Measurements from ENCODE around the gene VKORC1L1. TPM values are rescaled to one million over a fixed set of nuclear protein-coding genes. Genes with fewer than 3 reads are reported as not detected.

The VKORC1L1 gene
- total and polyA plus RNA-seq, 12 donors = 3.7 to 47.7 (median 12.0) TPM

DNA sequence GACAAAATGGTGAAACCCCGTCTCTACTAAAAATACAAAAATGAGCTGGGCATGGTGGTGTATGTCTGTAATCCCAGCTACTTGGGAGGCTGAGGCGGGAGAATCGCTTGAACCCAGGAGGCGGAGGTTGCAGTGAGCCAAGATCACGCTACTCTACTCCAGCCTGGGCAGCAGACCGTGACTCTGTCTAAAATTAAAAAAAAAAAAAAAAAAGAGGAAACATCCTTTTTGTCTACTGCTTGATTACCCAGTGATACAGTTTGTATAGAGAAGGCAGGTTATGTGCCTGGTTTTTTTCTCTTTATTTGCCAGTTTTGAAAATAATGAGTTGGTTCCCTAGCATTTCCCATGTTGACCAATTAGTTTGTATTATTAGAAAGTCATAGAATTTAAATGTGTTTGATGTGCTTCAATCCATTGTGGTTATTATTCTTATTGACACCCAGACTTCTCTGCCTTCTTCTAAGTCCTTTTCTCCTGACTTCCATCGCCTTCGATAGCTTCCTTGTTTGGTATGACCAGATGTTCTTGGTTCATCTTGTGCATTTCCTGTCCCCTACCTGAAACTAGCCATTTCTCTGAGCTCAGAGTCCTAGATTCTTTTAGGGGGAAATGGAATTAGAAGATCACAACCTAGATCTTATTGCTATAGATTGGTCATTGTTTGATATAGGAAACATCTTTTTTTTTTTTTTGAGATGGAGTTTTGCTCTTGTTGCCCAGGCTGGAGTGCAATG lies 43.2 kb downstream of the VKORC1L1 start:
- H3K4me3 ChIP-seq = no peak overlapping the region
- no peaks in the 10 kb centered on the region for H3K27me3 ChIP-seq
- H3K4me1 ChIP-seq (replicated peaks in 1 of 2) = no peaks in the 10 kb centered on the region
- H3K9me3 ChIP-seq (replicated peaks in 1 of 3) = no peaks in the 10 kb centered on the region
- intact Hi-C loops (cut with DNase I) = no loop called here
- no peak overlapping the region for H3K27ac ChIP-seq
- 88 to 96% (median 93%) methylated on average over 8 of the region's 8 CpGs for WGBS, 4 donors
- H3K36me3 ChIP-seq (replicated peaks in 1 of 2) = no peaks in the 10 kb centered on the region
- DNase-seq = no peak
- TF ChIP-seq, protein P1, sequence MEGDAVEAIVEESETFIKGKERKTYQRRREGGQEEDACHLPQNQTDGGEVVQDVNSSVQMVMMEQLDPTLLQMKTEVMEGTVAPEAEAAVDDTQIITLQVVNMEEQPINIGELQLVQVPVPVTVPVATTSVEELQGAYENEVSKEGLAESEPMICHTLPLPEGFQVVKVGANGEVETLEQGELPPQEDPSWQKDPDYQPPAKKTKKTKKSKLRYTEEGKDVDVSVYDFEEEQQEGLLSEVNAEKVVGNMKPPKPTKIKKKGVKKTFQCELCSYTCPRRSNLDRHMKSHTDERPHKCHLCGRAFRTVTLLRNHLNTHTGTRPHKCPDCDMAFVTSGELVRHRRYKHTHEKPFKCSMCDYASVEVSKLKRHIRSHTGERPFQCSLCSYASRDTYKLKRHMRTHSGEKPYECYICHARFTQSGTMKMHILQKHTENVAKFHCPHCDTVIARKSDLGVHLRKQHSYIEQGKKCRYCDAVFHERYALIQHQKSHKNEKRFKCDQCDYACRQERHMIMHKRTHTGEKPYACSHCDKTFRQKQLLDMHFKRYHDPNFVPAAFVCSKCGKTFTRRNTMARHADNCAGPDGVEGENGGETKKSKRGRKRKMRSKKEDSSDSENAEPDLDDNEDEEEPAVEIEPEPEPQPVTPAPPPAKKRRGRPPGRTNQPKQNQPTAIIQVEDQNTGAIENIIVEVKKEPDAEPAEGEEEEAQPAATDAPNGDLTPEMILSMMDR (IDR thresholded peaks at IDR 0.05) = no peak
- TF ChIP-seq POLR2A (IDR thresholded peaks at IDR 0.05) = no peak

DNA sequence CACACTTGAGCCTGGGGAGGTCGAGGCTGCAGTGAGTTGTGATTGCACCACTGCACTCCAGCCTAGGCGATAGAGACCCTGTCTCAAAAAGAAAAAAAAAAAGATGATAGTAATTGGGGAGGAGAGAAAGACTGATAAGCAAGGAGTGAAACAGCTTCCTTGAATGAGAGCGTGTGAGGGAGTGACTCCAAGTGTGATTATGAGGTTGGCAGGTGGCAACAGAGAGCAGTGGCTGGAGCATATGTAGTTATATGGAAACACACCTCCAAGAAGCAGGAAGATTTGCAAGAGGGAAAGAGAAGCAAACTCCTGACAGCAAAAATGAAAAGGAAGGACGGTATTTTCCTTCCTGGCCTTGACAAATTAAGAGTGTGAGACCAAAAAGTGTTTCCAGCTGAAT lies 50.4 kb downstream of the VKORC1L1 start:
- no peak for DNase-seq
- no peak overlapping the region for H3K4me3 ChIP-seq
- 81 to 88% (median 84%) methylated on average over 4 of the region's 4 CpGs for WGBS, 4 donors
- H3K36me3 ChIP-seq (replicated peaks in 1 of 2) = no peaks in the 10 kb centered on the region
- no peak for TF ChIP-seq POLR2A (IDR thresholded peaks at IDR 0.05)
- TF ChIP-seq, protein P1 (IDR thresholded peaks at IDR 0.05) = no peak
- no peak overlapping the region for H3K27ac ChIP-seq
- H3K9me3 ChIP-seq (replicated peaks in 1 of 3) = no peaks in the 10 kb centered on the region
- no peaks in the 10 kb centered on the region for H3K27me3 ChIP-seq
- intact Hi-C loops (cut with DNase I) = no loop called here
- no peaks in the 10 kb centered on the region for H3K4me1 ChIP-seq (replicated peaks in 1 of 2)

DNA sequence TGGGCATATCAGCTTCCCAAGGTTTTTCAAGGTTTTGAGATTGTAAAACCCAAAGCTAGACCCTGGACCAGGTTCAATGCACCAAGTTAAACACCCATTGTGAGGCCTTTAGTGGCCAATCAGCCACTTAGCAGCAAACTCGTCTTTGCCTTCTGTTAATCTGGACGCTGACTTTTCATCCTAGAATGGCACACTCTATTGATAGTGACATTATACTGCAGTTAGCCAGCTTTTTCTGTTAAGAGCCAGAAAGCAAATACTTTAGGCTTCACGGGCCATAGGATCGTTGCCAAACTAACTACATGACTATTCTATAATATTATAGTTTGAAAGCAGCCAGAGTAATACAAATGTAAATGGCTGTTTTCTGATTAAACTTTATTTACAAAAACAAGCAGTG lies 51.3 kb downstream of the VKORC1L1 start:
- intact Hi-C loops (cut with DNase I) = no loop called here
- H3K9me3 ChIP-seq (replicated peaks in 1 of 3) = no peaks in the 10 kb centered on the region
- H3K27ac ChIP-seq = no peak overlapping the region
- WGBS, 4 donors = 84 to 95% (median 91%) methylated on average over 4 of the region's 4 CpGs
- no peaks in the 10 kb centered on the region for H3K36me3 ChIP-seq (replicated peaks in 1 of 2)
- TF ChIP-seq, protein P1 (IDR thresholded peaks at IDR 0.05) = no peak
- TF ChIP-seq POLR2A (IDR thresholded peaks at IDR 0.05) = no peak
- no peak overlapping the region for H3K4me3 ChIP-seq
- H3K27me3 ChIP-seq = no peaks in the 10 kb centered on the region
- DNase-seq = no peak
- no peaks in the 10 kb centered on the region for H3K4me1 ChIP-seq (replicated peaks in 1 of 2)

DNA sequence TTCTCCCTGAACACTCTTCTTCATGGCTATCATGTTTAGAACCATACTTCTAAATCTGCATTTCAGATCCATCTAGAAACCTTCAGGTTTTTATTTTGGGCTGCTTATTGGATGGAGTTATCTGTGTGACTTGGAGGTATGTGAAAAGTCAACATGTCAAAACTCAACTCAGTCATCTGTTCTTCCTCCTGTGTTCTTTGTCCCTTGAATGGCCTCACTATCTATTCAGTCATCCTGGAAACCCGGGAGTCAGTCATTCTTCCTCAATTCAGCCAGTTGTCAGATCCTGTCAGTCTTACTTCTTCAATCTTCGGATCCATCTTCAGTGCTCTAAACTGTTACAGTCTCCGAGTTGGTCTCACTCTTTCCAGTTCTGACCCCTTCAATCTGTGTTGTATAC lies 52.2 kb downstream of the VKORC1L1 start:
- H3K4me1 ChIP-seq (replicated peaks in 1 of 2) = no peaks in the 10 kb centered on the region
- no peaks in the 10 kb centered on the region for H3K9me3 ChIP-seq (replicated peaks in 1 of 3)
- no peak for DNase-seq
- TF ChIP-seq, protein P1 (IDR thresholded peaks at IDR 0.05) = no peak
- no peak for TF ChIP-seq POLR2A (IDR thresholded peaks at IDR 0.05)
- intact Hi-C loops (cut with DNase I) = no loop called here
- H3K4me3 ChIP-seq = no peak overlapping the region
- WGBS, 4 donors = 78 to 85% (median 80%) methylated on average over 3 of the region's 3 CpGs
- H3K27ac ChIP-seq = no peak overlapping the region
- no peaks in the 10 kb centered on the region for H3K36me3 ChIP-seq (replicated peaks in 1 of 2)
- no peaks in the 10 kb centered on the region for H3K27me3 ChIP-seq

Data from adrenal gland (tissue), 12 donors.